ENCODE data around the gene UCHL3.

GRCh38 chr13:75521956-75522355, 27.6 kb upstream of the UCHL3 start:
- TF ChIP-seq CTCF (conservative IDR thresholded peaks at IDR 0.05; ENCODE audit: low read length) (no peak), EZH2phosphoT487 (IDR thresholded peaks at IDR 0.05; ENCODE audit: borderline replicate concordance, low read depth, low read length) (no peak)
